Stimulated activated CD4-positive, alpha-beta T cell treated with anti-CD3 and anti-CD28 coated beads, Interleukin-4, amount 100 ng/mL, for 24 hours (primary cell): Measurements from ENCODE around the gene MAFF.
"Not testable (repeated sequence)": the region's sequence is repeated elsewhere in the genome, so short reads cannot be mapped to it uniquely, and the experiment has no call there.

Experiments
- DNase-seq: peaks from one replicate; pipeline ENCODE4 v3.0.0-alpha.2; 2020

Gene MAFF

DNA sequence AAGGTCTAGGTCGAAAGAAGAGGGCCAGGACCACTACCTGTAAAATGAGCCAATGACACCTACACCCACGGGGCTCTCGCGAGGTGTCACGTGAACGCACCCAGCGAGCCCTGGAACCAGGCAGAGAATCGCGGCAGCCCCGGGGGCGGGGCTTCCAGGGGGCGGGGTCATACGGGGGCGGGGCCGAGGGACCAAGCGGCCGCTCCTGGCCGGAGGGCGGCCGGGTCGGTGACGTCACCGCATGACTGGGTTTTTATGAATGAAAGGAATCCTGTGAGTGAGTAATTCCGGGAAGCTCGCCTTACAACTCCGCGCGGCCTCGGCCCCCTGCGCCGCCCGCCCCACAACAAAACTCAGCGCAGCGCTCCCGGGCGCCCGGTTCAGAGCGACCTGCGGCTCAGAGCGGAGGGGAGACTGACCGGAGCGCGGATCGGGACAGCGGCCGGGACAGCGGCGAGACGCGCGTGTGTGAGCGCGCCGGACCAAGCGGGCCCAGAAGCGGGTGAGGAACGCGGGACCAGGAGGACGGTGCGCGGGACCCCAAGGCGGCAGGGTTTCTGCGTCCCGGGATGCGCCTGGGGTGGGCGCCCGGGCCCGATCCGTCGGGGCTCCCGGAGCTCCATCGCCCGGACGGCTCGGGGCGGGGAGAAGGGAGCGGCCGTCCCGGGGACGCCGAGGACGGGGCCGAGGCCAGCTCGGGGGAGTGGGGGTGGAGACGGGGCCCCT is at the start of gene MAFF:
Gene MAFF (plus strand): TSS at position 284 of the 726 bp plus-strand sequence. CDS start 11,860 bp downstream, outside the sequence.
- peak; percentile 87 for DNase-seq

DNA sequence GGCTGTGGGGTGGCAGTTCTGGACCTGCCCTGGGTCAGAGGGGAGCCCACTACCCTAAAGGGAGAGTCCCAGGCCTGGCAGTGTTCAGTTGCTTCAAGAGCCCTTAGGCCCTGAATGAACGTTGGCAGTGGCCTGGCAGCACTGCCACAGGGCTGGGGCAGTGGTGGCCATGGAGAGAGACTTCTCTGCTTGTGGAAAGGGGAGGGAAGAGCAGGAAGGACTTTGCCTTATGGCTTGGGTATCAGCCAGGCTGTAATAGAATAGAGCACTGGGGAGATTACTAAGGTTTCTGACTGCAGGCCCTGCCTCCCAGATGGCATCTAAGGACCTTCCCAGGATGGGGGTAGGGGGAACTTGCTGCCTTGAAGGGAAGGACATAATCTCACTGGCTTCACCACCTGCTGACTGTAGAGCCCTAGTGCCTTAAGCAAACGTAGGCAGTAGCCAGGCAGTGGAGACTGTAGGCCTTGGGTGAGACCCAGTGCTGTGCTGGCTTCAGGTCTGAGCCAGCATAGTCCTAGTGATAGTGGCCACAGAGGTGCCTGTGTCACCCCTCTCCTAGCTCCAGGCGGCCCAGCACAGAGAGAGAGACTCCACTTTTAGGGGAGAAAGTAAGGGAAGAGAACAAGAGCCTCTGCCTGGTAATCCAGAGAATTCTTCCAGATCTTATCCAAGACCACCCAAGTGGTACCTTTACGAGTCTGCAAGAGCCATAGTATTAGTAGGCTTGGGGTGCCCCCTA is 47.8 kb upstream of the MAFF start:
- no peak for DNase-seq

DNA sequence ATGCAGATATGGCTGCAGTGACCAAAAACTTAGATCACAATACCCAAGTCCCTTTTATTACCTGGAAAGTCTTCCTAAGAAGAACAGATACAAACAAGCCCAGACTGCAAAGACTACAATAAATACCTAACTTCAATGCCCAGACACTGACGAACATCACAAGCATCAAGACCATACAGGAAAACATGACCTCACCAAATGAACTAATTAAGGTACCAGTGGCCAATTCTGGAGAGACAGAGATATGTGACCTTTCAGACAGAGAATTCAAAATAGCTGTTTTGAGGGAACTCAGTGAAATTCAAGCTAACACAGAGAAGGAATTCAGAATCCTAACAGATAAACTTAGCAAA is 47.3 kb upstream of the MAFF start:
- not testable (repeated sequence) for DNase-seq

DNA sequence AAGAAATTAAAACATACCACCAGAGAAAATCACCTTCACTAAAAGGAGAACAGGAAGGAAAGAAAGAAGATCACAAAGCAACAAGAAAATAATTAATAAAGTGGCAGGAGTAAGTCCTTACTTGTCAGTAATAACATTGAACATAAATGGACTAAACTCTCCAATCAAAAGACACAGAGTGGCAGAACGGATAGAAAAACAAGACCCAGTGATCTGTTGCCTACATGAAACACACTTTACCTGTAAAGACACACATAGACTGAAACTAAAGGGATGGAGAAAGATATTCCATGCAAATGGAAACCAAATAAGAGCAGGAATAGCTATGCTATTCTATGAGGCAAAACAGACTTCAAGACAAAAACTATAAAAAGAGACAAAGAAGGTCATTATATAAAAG is 46.1 kb upstream of the MAFF start:
- DNase-seq = no peak

DNA sequence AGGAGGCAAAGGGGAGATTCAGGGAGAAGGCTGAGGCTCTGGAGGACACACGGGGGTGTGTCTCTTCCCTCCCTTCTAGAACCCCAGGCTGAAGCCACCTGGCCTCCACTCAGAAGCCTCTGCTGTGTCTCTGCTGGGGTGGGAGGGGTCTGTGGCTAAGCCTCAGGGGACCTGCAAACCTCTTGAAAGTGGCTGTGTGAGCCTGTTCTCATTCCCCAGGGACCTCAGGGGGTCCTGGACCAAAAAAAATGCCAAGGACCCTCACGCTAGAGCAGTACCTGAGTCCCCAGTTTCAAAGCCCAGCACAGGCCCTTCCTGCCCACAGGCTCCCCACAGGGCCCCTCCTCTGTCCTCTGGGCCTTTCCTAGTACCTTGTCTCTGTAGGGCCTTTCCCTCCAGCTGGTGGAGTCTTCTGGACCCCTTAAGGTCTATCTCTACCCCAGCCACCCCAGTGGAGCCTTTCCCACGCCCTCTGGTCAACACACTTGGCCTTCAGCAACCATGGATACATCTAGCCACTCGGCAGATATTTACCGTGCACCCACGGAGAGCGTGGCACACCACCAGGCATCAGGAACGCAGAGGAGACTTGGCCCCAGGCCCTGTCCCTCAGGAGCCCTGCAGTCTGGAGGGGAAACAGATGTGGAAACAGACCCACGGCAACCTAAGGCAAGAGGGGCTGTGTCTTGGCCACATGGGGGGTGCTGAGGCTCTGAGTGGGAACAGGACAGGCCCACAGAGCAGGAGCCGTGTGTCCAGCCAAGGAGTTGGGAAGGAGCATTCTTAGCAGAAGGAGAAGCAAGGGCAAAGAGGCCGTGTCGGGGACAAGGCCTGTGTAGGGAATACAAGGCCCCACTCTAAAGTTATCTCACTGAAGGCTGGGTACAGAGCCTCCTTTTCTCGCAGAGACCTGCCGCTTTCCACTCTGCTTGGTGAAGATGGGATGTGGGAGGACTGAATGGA is 38.6 kb upstream of the MAFF start:
- no peak for DNase-seq

DNA sequence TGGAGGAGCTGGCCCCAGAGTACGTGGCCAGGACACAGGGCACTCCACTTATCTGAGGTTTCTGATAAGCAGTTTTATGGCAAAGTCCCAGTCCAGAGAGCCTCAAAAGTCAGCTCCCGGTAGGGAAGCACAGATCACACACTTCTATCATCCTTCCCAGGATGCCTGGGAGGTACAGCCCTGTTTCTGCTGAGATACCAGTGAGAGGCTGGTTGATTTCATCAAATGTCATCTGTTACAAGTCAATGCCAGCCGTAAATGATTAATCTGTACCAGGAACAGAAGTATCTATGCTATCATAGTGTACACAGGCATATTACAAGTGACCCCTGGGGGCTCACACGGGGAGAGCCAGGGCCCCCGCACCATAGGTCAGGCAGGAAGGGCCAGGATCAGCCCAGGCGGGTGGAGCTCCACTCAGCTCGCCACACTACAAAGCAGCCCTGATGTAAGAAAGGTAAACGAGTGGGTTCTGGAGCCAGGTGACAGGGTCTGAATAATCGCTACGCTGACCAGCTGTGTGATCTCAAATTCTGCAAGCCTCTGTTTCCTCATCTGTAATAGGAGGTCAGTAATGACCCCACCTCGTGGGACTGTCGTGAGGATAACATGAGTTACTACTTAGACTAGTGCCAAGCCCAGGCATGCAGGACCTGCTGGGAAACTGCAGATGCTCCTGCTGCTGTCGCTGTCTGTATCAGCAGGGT is 37.8 kb upstream of the MAFF start:
- no peak for DNase-seq

DNA sequence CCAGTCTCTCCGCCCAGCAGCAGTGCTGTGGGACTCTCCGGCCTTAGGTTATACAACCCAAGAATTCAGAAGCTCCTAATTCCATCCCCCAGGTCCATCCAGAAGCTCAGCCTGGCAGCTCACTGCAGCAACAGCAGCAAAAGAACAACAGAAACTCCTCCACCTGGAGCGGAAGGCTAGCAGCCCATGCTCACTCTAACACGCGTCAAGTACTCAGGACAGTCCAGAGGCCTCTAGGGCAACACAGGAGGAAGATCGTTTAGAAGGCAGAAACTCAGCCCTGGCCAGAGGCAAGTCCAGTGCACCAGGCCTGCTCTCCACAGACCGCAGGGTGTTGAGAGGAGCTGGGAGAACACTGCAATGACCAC is 37.3 kb upstream of the MAFF start:
- no peak for DNase-seq

DNA sequence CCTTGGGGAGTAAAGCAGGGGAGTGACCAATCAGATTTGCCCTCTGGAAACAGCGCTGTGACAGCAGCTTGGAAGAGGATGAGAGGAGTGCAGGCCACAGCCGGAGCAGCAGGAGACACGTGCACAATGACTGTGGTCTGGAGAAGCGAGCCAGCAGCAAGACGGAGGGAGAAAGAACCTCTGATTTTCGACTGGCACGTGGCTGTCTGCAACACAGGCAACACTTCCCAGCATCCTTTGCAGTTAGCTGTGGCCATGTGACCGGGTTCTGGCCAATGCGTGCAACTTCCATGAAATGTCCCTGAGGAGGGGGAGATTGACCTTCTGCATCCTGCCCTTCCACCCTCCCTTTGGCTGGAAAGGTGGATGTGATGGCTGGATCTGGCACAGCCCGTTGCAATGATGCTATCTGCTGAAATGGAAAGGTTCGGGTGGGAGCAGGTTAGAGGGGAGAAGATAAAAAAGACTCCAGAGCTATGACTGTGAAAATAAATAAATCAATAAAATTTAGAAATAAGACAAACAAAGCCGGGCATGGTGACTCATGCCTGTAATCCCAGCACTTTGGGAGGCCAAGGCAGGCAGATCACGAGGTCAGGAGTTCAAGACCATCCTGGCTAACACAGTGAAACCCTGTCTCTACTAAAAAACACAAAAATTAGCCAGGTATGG is 35.7 kb upstream of the MAFF start:
- no peak for DNase-seq

DNA sequence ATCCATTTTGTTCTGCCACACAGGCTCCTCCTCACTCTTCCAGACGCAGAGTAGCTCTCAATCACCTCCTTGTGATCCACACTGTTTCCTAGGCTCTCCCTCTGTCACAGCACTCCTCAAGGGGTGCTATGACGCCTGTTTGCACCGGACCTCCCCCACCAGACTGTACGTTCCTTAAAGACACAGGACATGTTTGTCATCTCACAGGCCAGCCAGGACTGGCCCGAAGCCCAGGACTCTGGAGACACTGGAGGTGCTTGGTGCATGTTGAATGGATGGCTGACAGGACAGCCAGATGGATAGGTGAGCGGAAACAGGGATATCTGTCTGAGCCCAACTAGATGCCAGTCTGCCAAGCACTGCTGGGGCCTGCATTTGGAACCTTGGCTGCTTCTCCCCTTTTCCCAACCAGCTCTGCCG is 33.8 kb upstream of the MAFF start:
- DNase-seq = no peak

DNA sequence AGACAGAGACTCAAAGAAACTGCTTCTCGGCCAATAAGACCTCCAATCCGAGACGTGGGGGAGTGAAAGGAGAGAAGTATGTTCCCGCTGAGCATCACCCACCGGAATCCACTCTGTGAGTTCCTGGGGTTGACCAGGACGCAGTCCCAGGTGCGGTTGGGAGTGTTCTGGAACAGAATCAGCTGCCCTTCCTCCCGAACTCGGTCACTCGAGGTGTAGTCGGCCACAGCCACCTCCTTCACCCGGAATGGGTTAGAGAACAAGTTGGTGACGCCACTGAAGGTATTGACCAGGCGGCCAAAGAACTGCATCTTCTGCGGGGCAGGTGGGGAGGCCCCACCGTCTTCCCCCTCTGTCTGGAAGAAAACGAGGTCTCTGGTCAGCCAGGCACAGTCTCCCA is 32.7 kb upstream of the MAFF start:
- DNase-seq = no peak

DNA sequence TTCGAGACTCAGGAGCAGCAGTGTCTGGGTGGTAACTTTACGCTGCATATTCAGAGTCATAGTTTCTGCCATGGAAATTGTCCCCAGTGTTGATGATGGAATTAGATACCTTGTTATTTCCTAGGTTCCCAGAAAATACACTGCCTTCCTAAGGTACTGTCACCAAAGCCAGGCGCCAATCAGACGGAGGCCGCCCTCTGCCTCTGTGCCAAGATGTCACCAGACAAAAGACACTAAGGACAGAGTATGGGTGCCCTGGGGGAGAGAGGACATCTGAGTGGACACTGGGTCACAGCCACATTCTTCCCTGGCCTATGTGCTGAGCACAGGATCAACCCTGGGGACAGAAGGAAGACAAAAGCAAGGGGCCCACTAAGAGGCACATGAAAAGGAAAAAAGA is 31.3 kb upstream of the MAFF start:
- DNase-seq = no peak

DNA sequence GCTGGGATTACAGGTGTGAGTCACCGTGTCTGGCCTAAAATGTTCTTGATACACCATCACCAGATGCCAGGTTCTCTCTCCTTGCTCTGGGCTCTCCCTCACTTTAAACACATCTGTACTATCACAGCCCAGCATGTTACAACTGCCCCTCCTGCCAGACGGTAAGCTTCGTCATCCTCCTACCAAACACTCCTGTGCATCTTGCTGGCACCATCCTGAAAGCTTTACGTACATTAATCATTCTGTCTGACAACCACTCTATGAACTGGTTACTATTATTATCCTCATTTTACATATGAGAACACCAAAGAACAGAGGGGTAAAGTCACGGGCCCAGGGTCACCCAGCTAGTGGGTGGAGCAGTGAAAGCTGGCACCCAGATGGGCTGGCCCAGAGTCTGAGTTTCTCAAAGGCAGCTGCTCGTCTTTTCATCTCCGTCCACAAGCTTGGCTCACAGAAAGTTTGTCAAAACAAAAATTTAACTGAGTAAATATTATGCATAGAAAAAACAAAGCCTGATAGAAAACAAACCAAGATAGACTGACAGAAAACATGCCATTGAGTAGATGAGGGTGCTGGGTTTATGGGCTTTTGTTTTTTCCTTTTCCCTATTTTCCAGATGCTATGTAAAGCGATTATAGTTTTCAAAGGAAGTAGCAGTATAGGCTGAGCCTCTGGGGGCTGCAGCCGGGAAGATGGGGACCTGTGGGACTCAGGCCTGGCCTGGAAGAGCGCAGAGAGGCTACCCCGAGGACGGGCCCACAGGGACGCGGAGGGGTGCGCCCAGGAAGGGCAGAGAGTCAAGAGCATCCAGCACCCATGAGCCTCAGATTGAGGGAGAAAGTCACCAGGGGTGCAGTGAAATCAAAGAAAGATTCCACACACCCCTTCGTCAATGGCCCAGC is 29.6 kb upstream of the MAFF start:
- DNase-seq = no peak

DNA sequence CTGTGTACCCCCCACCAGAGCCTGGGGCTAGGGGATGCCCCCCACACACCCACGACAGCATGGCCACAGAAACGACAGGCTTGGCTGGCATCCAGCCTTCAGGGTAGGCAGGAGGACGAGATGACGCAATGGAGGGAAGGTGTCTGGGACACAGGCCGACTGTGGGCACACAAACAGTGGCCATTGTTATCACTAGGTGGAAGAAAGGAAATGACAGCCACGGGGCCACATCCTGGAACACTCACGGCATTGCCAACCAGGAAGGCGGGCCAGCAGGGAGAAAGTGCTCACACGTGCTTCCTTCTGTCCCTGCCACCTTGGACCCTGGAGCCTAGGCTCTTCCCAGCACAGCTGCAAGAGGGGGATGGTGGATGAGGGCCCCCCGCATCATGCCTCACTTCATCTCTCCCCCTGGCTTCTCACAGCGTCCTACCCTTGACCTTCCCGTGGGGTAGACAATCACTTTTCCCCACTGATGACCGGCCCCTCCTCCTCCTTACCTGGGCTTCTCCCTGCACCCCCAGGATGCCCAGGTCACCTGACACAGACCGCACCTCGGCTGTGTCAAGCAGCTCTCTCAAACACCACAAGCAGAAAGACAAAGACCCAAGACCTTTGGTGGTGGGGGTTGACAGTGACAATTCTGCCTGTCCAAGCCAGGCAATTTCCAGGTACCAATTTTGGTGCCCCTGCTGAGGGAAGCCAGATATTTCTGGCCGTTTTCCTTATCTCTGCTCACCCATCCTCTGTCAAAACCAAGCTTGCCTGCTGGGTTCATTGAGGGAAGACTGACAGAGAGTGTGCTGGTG is 28.8 kb upstream of the MAFF start:
- DNase-seq = no peak

DNA sequence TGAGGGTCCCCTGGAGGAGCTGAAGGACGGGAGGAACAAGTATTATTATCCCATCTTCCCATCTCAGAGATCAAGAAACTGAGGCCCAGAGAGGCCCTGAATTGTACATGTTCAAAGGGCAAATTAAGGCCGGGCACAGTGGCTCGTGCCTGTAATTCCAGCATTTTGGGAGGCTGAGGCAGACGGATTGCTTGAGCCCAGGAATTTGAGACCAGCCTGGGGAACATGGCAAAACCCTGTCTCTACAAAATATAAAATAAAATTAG is 28.2 kb upstream of the MAFF start:
- DNase-seq = no peak

DNA sequence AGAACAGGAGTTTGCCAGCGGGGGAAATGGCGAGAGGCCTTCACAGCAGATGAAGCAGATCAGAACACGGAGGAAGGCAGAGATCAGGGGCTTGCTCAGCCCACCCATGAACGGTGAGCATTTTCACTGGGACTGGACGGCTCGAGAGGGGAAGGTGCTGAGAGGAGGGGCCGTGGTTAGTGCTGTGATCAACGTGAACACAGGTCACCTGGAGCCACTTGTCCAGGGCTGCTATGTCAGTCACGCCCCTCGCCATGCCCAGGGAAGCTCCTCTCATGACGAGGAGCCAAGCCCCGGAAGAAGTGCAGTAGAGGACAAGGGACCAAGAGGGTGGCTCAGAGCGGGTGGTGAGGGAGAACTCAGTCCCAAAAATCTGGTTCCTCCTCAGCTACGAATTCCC is 27.2 kb upstream of the MAFF start:
- no peak for DNase-seq

DNA sequence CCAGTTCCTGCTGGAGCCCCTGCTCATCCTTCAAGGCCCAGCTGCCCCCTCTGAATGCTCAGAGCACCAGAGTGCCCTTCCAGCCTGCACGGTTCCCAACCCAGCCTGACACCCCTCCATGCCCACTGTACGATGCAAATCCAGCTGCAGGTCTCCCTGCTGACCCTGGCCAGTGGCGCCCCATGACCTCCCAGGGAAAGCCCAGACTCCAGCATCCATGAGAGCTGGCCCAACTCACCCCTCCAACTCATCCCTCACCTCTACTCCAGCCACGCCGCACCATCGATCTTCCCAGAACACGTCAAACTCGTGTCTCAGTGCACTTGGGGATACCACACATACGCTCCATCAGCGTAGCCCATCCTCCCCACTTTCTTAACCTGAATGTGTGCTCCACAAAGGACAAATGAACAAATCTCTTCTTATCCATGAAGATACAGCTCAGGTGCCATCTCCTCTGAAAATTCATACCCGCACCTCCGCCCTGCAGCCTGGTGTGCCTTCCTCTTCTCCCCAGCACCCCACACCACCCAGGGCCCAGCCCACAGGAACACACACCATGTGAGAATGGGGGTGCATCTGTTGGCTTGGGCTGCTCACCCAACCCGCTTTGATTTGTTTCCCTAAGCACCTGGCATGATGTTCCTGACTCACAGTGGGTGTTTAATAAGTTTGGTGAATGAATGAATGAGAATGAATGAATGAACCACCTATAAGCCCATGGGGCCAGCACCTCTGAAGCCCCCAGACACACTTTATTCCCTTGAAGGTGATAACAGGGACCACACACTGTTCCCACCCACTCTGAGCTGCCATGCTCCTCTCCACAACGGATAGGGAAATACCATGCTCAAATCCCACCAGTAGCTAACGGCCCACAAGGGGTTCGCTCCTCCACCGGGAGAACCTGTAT is 26.3 kb upstream of the MAFF start:
- DNase-seq = no peak

DNA sequence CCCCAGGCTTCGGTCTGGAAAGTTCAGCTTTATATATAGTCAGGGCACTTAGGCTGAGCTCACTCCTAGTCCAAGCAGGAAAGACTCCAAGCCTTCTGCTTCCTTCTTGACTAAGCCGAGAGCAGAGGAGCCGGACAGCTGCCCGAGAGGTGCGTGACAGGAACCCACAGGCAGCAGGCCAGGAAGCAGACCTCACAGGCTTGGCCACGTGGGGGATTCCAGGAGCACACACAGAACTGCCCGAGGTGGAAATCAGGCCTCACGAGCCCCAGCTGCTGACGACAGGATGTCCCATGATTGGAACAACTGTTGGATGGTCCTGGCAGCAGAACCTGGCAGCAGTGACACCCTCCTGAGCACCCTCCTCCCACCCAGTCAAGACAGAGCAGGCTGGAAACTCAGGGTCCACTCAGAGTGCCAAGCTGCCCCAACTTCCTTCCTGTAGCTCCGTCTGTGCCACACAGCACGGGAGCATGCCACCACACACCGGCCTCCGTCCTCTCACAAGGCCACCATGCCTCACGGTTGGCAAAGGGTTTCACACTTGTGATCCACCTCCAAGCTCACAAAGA is 25.5 kb upstream of the MAFF start:
- DNase-seq = peak; percentile 26

DNA sequence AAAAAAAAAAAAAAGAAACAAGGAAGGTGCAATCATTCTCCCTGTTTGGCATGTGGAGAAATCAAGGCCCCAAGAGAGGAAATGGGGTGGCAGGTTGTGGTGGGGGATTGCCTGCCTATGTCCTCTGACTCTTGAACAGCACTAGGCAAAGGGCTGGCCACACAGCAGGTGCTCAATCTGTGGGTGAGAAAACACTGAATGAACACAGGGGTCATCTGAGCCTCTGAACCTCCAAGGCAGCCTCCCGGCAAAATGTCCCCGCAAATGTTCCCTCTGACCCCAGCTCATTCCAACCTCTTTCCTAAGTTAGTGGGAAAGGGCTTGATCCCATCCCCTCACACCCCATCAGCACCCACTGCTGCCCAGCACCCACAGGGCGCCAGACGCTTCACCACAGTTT is 24.8 kb upstream of the MAFF start:
- no peak for DNase-seq

DNA sequence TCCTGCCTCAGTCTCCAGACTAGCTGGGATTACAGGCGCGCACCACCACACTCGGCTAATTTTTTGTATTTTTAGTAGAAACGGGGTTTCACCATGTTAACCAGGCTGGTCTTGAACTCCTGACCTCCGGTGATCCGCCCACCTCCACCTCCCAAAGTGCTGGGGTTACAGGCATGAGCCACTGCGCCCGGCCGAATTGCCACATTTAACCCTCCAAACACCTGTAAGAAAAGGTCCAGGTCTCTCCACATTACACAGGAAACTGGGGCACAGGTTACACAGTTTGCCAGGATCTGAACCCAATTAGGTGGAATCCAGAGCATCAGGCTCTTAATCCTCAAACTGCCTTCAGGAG is 24.2 kb upstream of the MAFF start:
- not testable (repeated sequence) for DNase-seq
